ENCODE data around the gene SNX32. TPM values are rescaled to one million over a fixed set of nuclear protein-coding genes. Genes with fewer than 3 reads are reported as not detected.

Gene SNX32
- total RNA-seq, 1 experiment from 2014 or later = not detected

- peak overlapping the region; percentile 99; the same call in 1 of the 2 replicates for H3K9ac ChIP-seq (ENCODE audit: low read length)
- CTCF ChIA-PET = interaction anchor here (3.3 kb wide), 1 partner anchor 23 kb away, joined by 34 read pairs; no protein-coding TSS in a partner anchor
- H4K20me1 ChIP-seq (ENCODE audit: insufficient read depth) = no peaks in the 10 kb centered on the region
These were observed 28.5 kb downstream of the SNX32 start for GRCh38 chr11:65862191-65862735.

GRCh38 chr11:65862941-65863888 is 29.5 kb downstream of the SNX32 start:
- Histone ChIP-seq H3K27ac (ENCODE audit: low read depth, low read length) (no peak overlapping the region; the same call in 1 of the 2 replicates), H3K9me2 (ENCODE audit: insufficient read depth) (no peaks in the 10 kb centered on the region), H3K36me3 (ENCODE audit: control insufficient read depth in 1 of 2, insufficient read depth in 2 of 2, low read length in 2 of 2) (peaks cover 7 to 18% of the 10 kb centered on the region in 2 experiments; a peak in 3 of 4 replicates), H4K20me1 (ENCODE audit: insufficient read depth) (no peaks in the 10 kb centered on the region), H3K9me3 (ENCODE audit: control insufficient read depth in 1 of 2, insufficient read depth in 1 of 2, low read depth in 1 of 2, low read length in 2 of 2) (no peaks in the 10 kb centered on the region), H3K4me2 (ENCODE audit: low read length) (no peak overlapping the region), H3K9ac (ENCODE audit: low read length) (no peak overlapping the region), H2AFZ (ENCODE audit: low read depth, low read length, poor library complexity, severe bottlenecking) (no peak overlapping the region), H3K4me3 (replicated peaks in 1 of 2; ENCODE audit: low read depth in 1 of 2, low read length in 2 of 2) (no peak overlapping the region), H3K27me3 (ENCODE audit: insufficient read depth, low read length) (no peaks in the 10 kb centered on the region), H3K4me1 (ENCODE audit: control insufficient read depth in 1 of 2, insufficient read depth in 2 of 2, low read length in 2 of 2) (peaks cover 17 to 30% of the 10 kb centered on the region in 2 experiments), H3K79me2 (ENCODE audit: insufficient read depth, low read length) (peaks cover 22% of the 10 kb centered on the region)
- no peak for DNase-seq (ENCODE audit: low read depth, low spot score)
- no peak for TF ChIP-seq ZNF274 (IDR thresholded peaks at IDR 0.05; ENCODE audit: low read depth, low read length)
- TF ChIP-seq SIN3A (IDR thresholded peaks at IDR 0.05; ENCODE audit: low read depth) = no peak
- TF ChIP-seq EZH2phosphoT487 (IDR thresholded peaks at IDR 0.05; ENCODE audit: borderline replicate concordance) = no peak
- POLR2A ChIA-PET = no interaction called here
- CTCF ChIA-PET = no interaction called here
- ATAC-seq = no peak
- BruUV-seq (replicated peaks) = no TSS peak
- intact Hi-C loops (cut with micrococcal nuclease) = no loop called here
- RAD21 ChIA-PET (ENCODE audit: low non-redundant PET in 1 of 2, low total read pairs in 2 of 2, uncharacterized antibody in 2 of 2, unreplicated experiment in 2 of 2) = no interaction called here

More at GRCh38 chr11:65862191-65862735, 28.5 kb downstream of the SNX32 start:
- no TSS peak for BruUV-seq (replicated peaks)
- DNase-seq (ENCODE audit: low read depth, low spot score) = no peak
- Histone ChIP-seq H2AFZ (ENCODE audit: low read depth, low read length, poor library complexity, severe bottlenecking) (no peak overlapping the region), H3K4me1 (ENCODE audit: control insufficient read depth in 1 of 2, insufficient read depth in 2 of 2, low read length in 2 of 2) (peaks cover 17 to 30% of the 10 kb centered on the region in 2 experiments), H3K27ac (ENCODE audit: low read depth, low read length) (peak overlapping the region; percentile 97), H3K79me2 (ENCODE audit: insufficient read depth, low read length) (peaks cover 29% of the 10 kb centered on the region), H3K9me3 (ENCODE audit: control insufficient read depth in 1 of 2, insufficient read depth in 1 of 2, low read depth in 1 of 2, low read length in 2 of 2) (no peaks in the 10 kb centered on the region), H3K36me3 (ENCODE audit: control insufficient read depth in 1 of 2, insufficient read depth in 2 of 2, low read length in 2 of 2) (peaks cover 7 to 20% of the 10 kb centered on the region in 2 experiments; a peak in 3 of 4 replicates), H3K4me3 (replicated peaks in 1 of 2; ENCODE audit: low read depth in 1 of 2, low read length in 2 of 2) (peak overlapping the region; percentile 85 to 100; a peak in 3 of 4 replicates), H3K9me2 (ENCODE audit: insufficient read depth) (no peaks in the 10 kb centered on the region), H3K4me2 (ENCODE audit: low read length) (peak overlapping the region; percentile 77), H3K27me3 (ENCODE audit: insufficient read depth, low read length) (no peaks in the 10 kb centered on the region)
- ChIA-PET POLR2A (interaction anchor here (5.3 kb wide), 1 partner anchor 28 kb away, joined by 84 read pairs; the partner anchor contains the start of genes CCDC85B and FIBP), RAD21 (ENCODE audit: low non-redundant PET in 1 of 2, low total read pairs in 2 of 2, uncharacterized antibody in 2 of 2, unreplicated experiment in 2 of 2) (no interaction called here)
- no peak for TF ChIP-seq EZH2phosphoT487 (IDR thresholded peaks at IDR 0.05; ENCODE audit: borderline replicate concordance)
- TF ChIP-seq SP1 (IDR thresholded peaks at IDR 0.05; ENCODE audit: low read depth) = no peak
- intact Hi-C loops (cut with micrococcal nuclease) = no loop called here
- no peak for ATAC-seq

Measured in HCT116 (cell line).